Measurements from ENCODE around the gene SRSF3.
"Not testable (repeated sequence)": the region's sequence is repeated elsewhere in the genome, so short reads cannot be mapped to it uniquely, and the experiment has no call there.

The SRSF3 gene

GRCh38 chr6:36604090-36605060, 10.2 kb downstream of the SRSF3 start:
- DNase-seq (ENCODE audit: low read depth, low spot score): no peak

GRCh38 chr6:36605143-36605542, 11.0 kb downstream of the SRSF3 start:
- no peak for DNase-seq (ENCODE audit: low read depth, low spot score)

- DNase-seq (ENCODE audit: low read depth, low spot score): no peak
Observed at GRCh38 chr6:36605560-36606391, 11.6 kb downstream of the SRSF3 start.

- not testable (repeated sequence) for DNase-seq (ENCODE audit: low read depth, low spot score)
Observed at GRCh38 chr6:36607305-36607682, 13.1 kb downstream of the SRSF3 start.

GRCh38 chr6:36607683-36608386, 13.7 kb downstream of the SRSF3 start:
- DNase-seq (ENCODE audit: low read depth, low spot score): no peak

GRCh38 chr6:36608788-36609563, 14.8 kb downstream of the SRSF3 start:
- DNase-seq (ENCODE audit: low read depth, low spot score): no peak

- no peak for DNase-seq (ENCODE audit: low read depth, low spot score)
Observed at GRCh38 chr6:36609582-36609981, 15.4 kb downstream of the SRSF3 start.

- DNase-seq (ENCODE audit: low read depth, low spot score): no peak
Observed at GRCh38 chr6:36610041-36610955, 16.1 kb downstream of the SRSF3 start.

GRCh38 chr6:36610956-36611336, 16.8 kb downstream of the SRSF3 start:
- no peak for DNase-seq (ENCODE audit: low read depth, low spot score)

GRCh38 chr6:36611679-36612078, 17.5 kb downstream of the SRSF3 start:
- DNase-seq (ENCODE audit: low read depth, low spot score): not testable (repeated sequence)

- DNase-seq (ENCODE audit: low read depth, low spot score): no peak
Observed at GRCh38 chr6:36612101-36612625, 18.0 kb downstream of the SRSF3 start.

GRCh38 chr6:36613200-36613995, 19.2 kb downstream of the SRSF3 start:
- no peak for DNase-seq (ENCODE audit: low read depth, low spot score)

- DNase-seq (ENCODE audit: low read depth, low spot score): no peak
Observed at GRCh38 chr6:36615018-36615761, 21.0 kb downstream of the SRSF3 start.

- no peak for DNase-seq (ENCODE audit: low read depth, low spot score)
Observed at GRCh38 chr6:36616893-36617521, 22.8 kb downstream of the SRSF3 start.

- DNase-seq (ENCODE audit: low read depth, low spot score): no peak
Observed at GRCh38 chr6:36618366-36619355, 24.5 kb downstream of the SRSF3 start.

GRCh38 chr6:36621371-36621855, 27.3 kb downstream of the SRSF3 start:
- DNase-seq (ENCODE audit: low read depth, low spot score): no peak
